Measurements from ENCODE around the gene PRKAG3. TPM values are rescaled to one million over a fixed set of nuclear protein-coding genes. Genes with fewer than 3 reads are reported as not detected.

PRKAG3 gene
- total RNA-seq, 1 donor from 2014 or later, result not detected

DNA sequence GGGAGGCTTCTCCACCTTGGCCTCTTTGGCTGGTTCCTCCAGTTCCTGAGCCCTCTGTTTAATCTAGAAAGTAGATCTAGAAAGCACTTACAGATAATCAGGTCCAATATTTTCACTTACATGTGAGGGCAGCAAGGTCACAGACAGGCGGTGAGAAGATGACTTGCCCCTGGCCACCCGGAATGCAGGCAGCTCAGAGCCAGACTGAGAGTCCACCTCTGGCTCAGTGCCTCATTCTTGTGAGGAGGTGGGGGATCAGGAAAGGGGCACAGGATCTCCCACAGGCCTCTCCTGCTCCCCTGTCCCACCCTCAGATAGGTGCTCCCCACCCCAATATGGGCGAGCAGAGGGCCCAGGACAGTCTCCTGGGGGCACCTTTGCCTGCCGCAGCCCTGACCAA is 33.8 kb upstream of the PRKAG3 start:
- no peak for DNase-seq (ENCODE audit: extremely low read depth, low read depth, low spot score)

DNA sequence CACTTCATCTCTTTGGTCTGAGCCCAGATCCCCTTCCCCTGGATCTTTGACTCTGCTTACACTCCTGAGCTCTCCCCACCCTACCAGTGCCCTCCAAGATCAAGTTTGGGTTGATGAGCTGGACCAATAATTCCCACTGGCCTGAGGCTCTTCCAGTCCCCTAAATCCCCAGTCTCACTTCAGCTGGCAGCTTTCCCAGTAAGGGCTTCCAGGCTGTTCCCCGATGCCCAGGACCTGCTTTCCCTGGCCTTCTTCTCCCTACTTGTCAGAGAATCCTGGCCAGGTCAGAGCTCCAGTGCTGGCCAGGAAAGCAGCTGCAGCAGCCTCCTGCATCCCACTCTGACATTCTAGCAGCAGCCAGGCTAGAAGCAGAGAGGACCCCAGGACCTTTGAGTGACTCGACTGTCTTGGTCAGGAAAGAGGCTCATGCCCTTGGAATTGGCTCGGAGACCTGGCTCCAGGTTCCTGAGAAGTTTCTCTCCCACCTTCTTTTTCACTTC is 31.5 kb upstream of the PRKAG3 start:
- DNase-seq (ENCODE audit: extremely low read depth, low read depth, low spot score), result no peak

DNA sequence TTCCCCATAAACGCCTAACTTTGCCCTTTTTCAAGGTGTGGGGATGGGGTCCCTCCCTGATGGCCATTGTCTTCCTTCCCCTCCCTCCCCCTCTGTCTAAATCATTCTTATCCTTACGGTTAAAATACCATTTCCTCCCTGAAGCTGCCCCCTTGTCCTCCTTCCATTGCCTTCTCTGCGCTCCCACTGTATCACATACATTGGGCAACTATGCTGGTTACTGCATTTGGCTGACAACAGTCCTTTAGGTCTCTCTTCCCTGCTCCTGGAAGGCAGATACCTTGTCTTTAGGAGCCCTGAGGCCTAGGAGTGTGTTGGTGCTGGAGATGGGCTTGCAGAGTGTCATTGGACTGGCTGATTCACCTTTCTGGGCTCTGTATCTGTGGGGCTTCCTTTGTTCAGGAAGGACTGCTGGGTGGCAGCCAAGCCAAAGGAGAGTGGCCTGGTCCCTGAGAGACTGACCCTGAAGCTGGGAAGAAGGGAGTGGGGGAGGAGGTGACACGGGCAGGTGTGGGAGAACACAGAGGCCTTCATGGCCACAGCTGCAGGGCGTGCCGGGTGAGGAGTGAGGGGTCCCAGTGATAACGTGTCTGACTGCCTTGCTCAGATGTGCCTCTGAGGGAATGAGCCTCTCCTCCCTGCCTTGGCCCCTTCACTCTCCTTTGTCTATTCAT is 30.2 kb upstream of the PRKAG3 start:
- DNase-seq (ENCODE audit: extremely low read depth, low read depth, low spot score), result no peak

DNA sequence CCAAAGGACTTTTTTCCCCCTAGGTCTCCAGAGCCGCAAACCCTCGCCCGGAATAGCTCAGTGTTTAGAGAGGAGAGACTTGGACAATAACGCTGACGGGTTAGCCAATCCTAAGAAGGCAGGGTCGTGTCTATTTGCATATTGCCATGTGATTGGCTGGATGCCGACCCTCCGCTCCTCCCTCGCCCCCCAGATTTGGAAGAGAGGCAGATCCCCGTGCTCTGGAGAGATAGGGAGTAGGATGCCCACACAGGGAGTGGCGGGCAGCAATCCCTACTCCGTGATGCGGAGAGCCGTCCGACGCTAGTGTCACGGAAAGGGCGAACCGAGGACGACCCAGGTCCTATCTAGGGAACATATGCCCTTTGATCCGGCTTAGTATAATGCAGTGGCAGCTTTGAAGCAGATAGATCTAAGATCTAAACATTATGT is 29.4 kb upstream of the PRKAG3 start:
- DNase-seq (ENCODE audit: extremely low read depth, low read depth, low spot score), result no peak

GRCh38 chr2:218859988-218860831 is 28.6 kb upstream of the PRKAG3 start:
- no peak for DNase-seq (ENCODE audit: extremely low read depth, low read depth, low spot score)

DNA sequence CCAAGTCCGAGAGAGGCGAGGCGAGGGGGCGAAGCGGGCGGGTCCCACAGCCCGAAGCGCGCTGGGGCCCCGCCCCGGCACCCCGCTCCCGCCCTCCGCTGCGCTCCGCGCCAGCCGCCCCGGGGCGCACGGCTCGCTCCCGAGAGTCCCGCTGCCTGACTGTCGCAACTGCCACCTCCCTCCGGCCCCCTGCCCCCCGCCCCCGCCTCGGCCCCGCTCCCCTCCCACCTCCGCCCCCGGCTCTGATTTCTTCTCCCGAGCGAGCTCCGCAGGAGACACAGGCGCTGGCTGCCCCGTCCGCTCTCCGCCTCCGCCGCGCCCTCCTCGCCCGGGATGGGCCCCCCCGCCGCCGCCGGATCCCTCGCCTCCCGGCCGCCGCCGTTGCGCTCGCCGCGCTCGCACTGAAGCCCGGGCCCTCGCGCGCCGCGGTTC is 28.0 kb upstream of the PRKAG3 start, which contains the start of gene WNT6:
WNT6 (plus strand) TSS at position 250 of the 432 bp plus-strand sequence. CDS start 233 bp downstream, outside the sequence.
- DNase-seq (ENCODE audit: extremely low read depth, low read depth, low spot score), result no peak

DNA sequence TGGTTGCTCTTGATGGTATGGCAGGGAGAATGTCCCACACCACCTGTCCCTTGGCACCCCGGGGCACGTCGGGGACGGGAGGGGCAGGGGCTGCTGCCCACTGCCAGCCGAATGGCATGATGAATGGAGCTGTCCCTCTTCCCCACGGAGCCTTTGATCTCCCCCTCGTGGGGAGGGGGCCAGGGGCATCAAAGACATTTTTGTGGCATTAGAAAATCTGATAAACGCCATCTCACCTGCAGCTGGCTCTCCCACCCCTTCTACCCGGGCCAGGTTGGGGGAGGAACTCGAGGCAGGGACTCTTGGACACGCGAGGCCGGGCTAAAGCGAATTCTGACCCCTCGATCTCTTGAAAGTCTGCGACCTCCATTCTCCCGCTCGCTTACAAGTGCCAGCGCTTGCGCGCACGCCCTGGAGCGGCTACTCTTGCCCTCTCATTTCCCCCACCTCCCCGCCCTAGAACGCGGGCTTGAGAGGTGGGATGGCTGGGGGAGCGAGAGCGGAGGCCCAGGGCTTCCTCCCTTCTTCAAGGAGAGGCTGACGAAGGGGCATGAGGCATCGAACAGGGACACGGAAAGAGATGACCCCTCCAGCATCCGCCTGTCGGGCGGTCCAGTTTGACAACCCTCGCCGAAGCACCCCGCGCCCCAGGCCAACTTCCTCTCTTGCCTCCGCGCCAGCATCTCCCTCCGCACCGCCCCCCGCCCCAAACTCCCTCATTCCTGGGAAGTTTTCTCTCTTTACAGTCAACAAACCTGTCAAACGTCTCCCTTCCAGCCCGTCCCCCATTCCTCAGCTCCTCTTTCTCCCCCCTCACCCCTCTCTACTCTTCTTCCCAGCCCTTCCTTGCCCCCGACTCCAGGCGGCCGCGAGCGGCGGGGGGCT is 27.3 kb upstream of the PRKAG3 start:
- no peak for DNase-seq (ENCODE audit: extremely low read depth, low read depth, low spot score)

GRCh38 chr2:218858138-218858445 is 26.5 kb upstream of the PRKAG3 start:
- no peak for DNase-seq (ENCODE audit: extremely low read depth, low read depth, low spot score)

DNA sequence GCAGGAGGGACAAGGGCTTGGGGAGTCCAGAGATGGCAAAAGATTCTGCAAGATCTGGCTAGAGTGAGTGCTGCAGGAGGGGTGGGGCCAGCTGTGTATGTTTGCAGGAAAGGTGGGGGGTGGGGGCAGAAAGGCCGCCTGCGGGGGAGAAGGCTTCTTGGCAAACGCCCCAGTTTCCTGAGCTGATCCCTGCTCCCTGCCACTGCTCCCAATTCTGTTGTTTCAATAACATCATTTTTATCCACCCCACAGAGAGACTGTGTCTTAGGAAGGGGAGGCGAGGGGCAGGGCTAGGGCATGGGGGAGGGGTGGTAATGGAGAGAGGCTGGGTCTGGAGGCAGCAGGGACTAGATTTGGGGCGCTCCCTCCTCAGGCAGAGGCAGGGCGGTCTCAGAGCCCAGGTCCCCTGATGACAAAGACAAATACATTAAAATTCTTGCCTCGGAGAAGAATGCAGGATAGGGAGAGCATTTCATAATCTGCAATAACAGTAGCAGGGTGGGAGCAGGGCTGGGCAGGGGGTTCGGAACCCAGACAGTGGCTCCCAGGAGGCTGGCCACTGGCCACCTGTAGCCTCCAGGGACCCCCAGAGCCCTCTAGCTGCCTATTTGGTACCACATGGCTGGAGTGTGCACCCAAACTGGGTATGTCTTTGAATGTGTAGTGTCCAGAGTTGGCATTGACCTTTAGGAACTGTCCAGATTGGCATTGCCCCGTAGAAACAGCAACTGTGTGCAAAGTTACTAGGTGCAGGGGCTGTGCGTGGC is 26.0 kb upstream of the PRKAG3 start:
- no peak for DNase-seq (ENCODE audit: extremely low read depth, low read depth, low spot score)

DNA sequence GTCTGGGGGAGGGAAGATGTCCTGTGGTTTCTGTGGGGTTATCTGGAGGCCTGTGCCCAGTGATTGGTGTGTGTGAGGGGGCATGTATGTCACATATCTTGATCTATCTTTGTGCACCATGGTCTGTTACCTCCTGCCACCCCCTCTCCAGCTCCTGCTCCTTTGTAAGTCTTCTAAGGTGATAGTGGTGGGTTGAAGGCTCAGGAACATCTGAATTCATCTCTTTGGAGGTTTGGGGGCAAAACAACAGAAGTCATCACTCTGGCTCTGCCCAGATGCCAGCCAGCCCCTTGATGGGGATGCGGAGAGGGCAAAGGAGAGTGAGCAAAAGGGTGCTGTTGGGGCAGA is 25.3 kb upstream of the PRKAG3 start:
- DNase-seq (ENCODE audit: extremely low read depth, low read depth, low spot score), result no peak

GRCh38 chr2:218856167-218856895 is 24.7 kb upstream of the PRKAG3 start:
- no peak for DNase-seq (ENCODE audit: extremely low read depth, low read depth, low spot score)

DNA sequence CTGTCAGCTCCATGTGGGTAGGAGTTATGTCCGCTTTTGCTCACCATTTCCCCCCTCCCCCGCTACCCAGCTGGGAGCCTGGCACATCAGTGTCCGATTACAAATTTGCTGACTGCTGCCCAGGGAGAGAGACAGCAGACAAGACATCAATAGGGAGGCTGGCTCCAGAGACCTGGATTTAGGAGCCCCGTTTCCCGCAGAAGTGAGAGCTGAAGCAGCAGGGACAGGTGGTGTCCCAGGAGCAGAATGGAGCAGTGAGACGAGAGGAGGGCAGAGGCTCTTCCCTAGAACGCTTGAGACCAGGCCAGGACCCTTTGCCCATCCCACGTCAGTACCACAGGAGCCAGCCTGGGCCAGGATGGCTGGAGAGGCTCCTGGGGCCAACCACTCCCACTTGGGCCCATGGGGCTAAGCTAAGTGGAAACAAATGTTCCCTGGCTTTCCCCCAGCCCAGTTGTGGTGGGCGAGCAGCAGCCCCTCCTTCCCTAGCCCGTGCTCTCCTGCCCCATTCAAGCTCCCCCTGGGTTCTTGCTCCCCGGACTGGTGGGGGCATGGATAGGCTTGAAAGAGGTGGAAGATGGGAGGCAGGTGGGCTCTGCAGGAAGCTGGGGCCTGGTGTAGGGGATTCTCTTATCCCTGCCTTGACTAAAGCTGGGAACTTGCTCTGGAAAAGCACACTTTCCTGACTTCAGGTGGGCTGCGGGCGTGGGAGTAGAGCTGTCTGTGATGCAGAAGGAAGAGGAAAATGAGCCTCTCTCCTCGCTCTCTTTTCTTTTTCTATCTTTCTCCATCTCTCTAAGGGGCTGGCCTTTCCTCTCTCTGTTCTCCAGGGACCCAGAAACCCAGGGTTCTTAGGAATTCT is 23.9 kb upstream of the PRKAG3 start:
- no peak for DNase-seq (ENCODE audit: extremely low read depth, low read depth, low spot score)

DNA sequence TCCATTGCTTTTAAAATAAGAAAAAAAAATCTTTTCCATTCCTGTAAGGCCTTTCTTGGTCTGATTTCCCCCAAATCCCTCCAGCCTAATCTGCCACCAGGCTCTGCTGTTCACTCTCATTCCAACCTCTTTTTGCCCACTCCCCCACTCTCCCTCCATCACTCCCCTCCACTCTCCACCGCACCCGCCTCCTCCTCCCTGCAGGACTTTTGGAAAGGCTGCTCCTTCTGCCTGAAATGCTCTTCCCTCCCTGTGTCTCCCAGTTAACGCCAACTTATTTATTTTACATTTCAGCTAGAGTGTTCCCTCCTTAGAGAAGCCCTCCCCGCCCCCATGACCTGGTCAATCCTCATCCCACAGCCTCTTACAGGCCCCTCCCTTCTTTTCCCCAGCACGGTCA is 23.3 kb upstream of the PRKAG3 start:
- no peak for DNase-seq (ENCODE audit: extremely low read depth, low read depth, low spot score)

DNA sequence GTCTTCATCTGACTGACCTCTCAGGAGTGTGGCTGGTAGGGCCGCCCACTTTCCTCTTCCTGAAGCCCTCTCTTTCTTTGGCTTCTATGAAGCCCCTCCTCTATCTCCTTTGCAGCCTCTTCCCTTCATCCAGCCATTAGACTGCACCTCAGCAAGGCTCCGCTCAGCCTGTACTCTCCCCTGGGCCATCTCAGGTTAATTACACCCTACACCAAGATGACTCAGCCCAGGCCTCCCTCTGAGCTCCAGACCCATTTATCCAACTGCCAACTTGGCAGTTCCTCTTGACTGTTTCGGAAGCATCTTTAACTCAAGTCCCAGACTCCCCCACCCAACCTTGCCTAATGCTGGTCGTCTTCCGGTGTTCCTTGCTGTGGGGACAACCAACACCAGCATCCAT is 22.2 kb upstream of the PRKAG3 start:
- no peak for DNase-seq (ENCODE audit: extremely low read depth, low read depth, low spot score)

DNA sequence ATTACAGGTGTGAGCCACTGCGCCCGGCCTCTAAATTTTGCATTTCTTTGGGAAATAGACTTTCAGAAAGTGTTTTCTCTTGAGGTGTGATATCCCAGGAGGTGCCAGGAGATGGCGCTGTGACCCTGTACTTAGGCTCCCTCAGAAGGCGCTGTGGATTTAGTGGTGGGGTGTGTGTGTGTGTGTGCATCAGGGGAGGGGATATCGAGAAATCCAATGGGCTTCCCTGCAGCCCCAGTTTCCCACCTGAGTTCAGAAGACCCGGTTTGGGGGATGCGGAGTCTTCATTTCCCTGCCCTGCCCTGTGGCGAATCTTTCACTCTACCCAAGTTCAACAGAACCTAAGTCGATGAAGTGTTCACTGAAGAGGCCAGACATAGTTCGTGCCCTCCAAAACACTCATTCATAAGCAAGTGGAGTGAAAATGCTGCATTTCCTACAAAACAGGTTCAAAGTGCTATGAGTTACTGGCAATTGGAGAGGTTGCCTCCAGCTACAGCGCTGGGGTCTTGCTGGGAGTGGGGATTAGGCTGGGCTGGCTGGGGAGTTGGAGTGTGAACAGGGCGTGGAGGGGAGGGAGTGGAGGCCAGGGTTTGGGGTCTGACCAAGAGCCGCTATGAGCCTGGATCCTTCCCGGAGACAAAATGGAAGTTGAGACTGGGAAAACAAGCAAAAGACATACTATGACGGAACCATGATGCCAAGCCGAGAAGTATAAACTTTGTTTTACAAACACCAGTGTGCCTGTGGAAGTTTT is 21.5 kb upstream of the PRKAG3 start:
- peak; percentile 25 for DNase-seq (ENCODE audit: extremely low read depth, low read depth, low spot score)

DNA sequence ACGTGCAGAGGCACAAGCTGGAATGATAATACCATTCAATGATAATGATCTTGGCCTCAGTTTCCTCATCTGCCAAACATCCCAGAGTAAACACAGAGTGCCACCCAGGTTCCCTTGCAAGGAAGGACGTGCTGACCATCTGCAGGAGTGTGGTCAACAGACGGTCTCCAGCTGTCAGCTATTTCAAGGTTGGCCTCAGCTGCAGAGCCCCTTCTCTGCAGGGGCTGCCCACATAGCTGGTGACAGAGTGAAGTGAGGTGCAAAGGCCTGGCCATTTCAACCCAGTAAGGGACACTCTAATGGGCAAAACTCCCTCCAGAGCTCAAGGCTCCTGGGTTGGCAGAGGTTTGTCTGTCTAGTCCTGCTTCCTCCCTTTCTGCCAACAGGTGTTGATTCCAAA is 19.7 kb upstream of the PRKAG3 start:
- DNase-seq (ENCODE audit: extremely low read depth, low read depth, low spot score), result no peak

DNA sequence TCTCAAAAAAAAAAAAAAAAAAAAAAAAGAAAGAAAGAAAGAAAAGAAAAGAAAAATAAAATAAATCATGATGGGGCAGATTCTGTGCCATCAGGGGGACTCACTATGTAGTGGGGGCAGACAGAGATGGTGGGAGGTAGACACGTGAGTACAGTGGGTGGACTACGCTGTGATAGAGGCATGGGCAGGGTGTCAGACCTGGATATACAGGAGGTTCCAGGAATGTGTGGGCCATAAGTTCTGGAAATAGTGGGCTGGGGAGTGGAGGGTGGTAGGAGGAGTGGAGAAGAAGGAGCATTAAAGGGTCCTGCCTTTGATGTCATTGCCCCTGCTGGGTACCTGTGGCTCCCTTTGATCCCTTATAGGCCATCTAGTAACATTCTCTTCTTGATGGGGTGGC is 19.2 kb upstream of the PRKAG3 start:
- DNase-seq (ENCODE audit: extremely low read depth, low read depth, low spot score), result no peak

GRCh38 chr2:218849721-218850120 is 18.1 kb upstream of the PRKAG3 start:
- DNase-seq (ENCODE audit: extremely low read depth, low read depth, low spot score), result no peak
